HepG2 (cell line): ENCODE results near the gene DNAJB12. TPM values are rescaled to one million over a fixed set of nuclear protein-coding genes. Genes with fewer than 3 reads are reported as not detected.

Source experiments
- AKAP8 ChIP-seq: sonication (generic); formaldehyde crosslinking; IDR thresholded peaks from 2 replicates; pipeline ENCODE4 v1.5.1; 2020; ENCODE audit warnings: mild to moderate bottlenecking, missing genetic modification reagents
- HNF4G ChIP-seq, 2 experiments: sonication (generic) in 1 of 2; formaldehyde crosslinking in 1 of 2; IDR thresholded peaks; 2 replicates each; pipeline versions ENCODE4 v1.4.0 to v1.6.1; 2011 to 2020; ENCODE audit warnings: borderline replicate concordance in 2 of 2, low read depth in 2 of 2, mild to moderate bottlenecking in 2 of 2, low read length in 1 of 2, missing genetic modification reagents in 1 of 2, moderate library complexity in 1 of 2
- SMARCE1 ChIP-seq: fragments of 450-650 bp; IDR thresholded peaks from 2 replicates; pipeline ENCODE4 v1.6.1; 2017; ENCODE audit warnings: borderline replicate concordance
- YEATS4 ChIP-seq: sonication (generic); formaldehyde crosslinking; IDR thresholded peaks from 2 replicates; pipeline ENCODE4 v1.4.0; 2020; ENCODE audit warnings: missing genetic modification reagents, borderline replicate concordance
- ZC3H4 ChIP-seq: sonication (generic); formaldehyde crosslinking; IDR thresholded peaks from 2 replicates; pipeline ENCODE4 v1.4.0; 2020; ENCODE audit warnings: missing genetic modification reagents, borderline replicate concordance
- polyA plus RNA-seq, 8 experiments: library from polyadenylated mRNA; depleted of rRNA in 3 of 8; stranded (reverse) in 7 of 8; unstranded in 1 of 8; fragments of >200 nt; fragmentation: Illumina TruSeq in 4 of 8; extraction: Trizol in 4 of 8; gene quantifications; 2 replicates each; pipeline versions ENCODE4 v1.2.1 to v1.2.3, GENCODE V29; 2011 to 2016; ENCODE audit warnings: low read depth in 4 of 8, missing spikeins in 1 of 8, mixed read lengths in 1 of 8; ENCODE audit not compliant: insufficient read depth in 1 of 8
- total RNA-seq, 5 experiments: library from RNA; depleted of rRNA; stranded (reverse); fragments of >200 nt; fragmentation: Illumina TruSeq; extraction: Trizol; gene quantifications; 2 replicates each; pipeline ENCODE4 v1.2.3, GENCODE V29; 2016; ENCODE audit warnings: low read depth in 1 of 5
- TF ChIP-seq, protein P1 (sequence below): sonication (generic); formaldehyde crosslinking; IDR thresholded peaks from 2 replicates; pipeline ENCODE4 v1.5.0; 2020; ENCODE audit warnings: mild to moderate bottlenecking, low read depth, missing genetic modification reagents, borderline replicate concordance
- TF ChIP-seq, protein P2 (sequence below): sonication (generic); formaldehyde crosslinking; IDR thresholded peaks from 2 replicates; pipeline ENCODE4 v1.9.0; 2022; ENCODE audit warnings: low read depth, missing genetic modification reagents
- TF ChIP-seq, protein P3 (sequence below): sonication (generic); formaldehyde crosslinking; IDR thresholded peaks from 2 replicates; pipeline ENCODE4 v1.8.1; 2023; ENCODE audit warnings: mild to moderate bottlenecking, missing genetic modification reagents
- TF ChIP-seq, protein P4 (sequence below): IDR thresholded peaks from 2 replicates; pipeline ENCODE4 v1.6.1; 2016; ENCODE audit warnings: low read depth, control low read depth
- TF ChIP-seq, protein P5 (sequence below): sonication (generic); formaldehyde crosslinking; IDR thresholded peaks from 2 replicates; pipeline ENCODE4 v1.5.1; 2020; ENCODE audit warnings: missing genetic modification reagents, mild to moderate bottlenecking, borderline replicate concordance
- TF ChIP-seq, protein P6 (sequence below): sonication (generic); formaldehyde crosslinking; IDR thresholded peaks from 2 replicates; pipeline ENCODE4 v1.4.0; 2020; ENCODE audit warnings: mild to moderate bottlenecking, missing genetic modification reagents, borderline replicate concordance

DNAJB12 gene
- total and polyA plus RNA-seq, 2 of the 13 experiments (the other 11 are each of a cell fraction or from before 2014, with no cell fraction given) = 10.8 to 18.2 TPM

DNA sequence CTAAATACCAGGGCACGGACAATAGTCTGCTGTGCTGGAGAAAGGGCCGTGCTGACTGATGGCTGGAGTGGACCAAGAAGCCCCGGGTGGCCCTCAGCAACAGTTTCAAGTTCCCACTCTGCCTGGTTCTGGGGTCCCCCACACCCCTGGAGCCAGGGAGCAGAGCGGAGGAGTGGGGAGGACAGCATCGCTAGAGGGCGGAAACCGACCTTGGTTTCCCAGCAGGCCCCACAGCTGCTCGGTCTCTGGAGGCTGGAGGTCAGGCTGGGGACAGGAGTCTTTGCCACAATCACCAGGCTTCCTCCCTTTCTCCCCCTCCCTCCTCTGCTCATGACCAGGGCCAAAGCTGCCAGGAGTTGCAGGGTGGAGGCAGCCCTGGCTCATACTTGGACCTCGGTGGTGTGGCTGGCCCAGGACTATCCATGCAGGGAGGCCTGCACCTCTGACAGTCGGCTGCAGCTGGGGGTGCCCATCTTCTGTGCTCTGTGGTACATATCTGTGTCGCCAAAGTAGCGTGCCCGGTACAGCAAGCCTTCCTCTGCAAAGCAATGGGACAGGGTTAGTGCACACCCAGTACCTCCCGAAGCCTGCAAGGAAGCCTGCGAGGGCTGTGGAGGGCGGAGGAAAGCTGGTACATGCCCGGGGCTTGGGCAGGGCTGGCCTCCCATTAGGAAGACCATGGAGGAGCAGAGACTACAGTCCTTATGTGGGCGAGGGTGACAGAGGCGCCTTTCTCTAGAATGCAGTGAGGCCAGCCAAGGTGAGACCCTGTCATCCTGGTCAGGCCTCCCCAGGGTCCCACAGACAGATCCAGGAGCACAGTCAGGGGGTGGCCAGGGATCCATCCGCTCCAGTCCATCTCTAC is 19.1 kb downstream of the DNAJB12 start (continued):
- TF ChIP-seq, protein P1, sequence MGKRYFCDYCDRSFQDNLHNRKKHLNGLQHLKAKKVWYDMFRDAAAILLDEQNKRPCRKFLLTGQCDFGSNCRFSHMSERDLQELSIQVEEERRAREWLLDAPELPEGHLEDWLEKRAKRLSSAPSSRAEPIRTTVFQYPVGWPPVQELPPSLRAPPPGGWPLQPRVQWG (CRISPR knock-in tag) = no peak
- TF ChIP-seq, protein P2, sequence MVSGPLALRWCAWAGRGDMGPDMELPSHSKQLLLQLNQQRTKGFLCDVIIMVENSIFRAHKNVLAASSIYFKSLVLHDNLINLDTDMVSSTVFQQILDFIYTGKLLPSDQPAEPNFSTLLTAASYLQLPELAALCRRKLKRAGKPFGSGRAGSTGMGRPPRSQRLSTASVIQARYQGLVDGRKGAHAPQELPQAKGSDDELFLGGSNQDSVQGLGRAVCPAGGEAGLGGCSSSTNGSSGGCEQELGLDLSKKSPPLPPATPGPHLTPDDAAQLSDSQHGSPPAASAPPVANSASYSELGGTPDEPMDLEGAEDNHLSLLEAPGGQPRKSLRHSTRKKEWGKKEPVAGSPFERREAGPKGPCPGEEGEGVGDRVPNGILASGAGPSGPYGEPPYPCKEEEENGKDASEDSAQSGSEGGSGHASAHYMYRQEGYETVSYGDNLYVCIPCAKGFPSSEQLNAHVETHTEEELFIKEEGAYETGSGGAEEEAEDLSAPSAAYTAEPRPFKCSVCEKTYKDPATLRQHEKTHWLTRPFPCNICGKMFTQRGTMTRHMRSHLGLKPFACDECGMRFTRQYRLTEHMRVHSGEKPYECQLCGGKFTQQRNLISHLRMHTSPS = no peak
- TF ChIP-seq, protein P3, sequence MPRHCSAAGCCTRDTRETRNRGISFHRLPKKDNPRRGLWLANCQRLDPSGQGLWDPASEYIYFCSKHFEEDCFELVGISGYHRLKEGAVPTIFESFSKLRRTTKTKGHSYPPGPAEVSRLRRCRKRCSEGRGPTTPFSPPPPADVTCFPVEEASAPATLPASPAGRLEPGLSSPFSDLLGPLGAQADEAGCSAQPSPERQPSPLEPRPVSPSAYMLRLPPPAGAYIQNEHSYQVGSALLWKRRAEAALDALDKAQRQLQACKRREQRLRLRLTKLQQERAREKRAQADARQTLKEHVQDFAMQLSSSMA (CRISPR knock-in tag) = no peak
- TF ChIP-seq HNF4G (IDR thresholded peaks at IDR 0.05; ENCODE audit: borderline replicate concordance, low read depth, low read length) (no peak), HNF4G (CRISPR knock-in tag; IDR thresholded peaks at IDR 0.05; ENCODE audit: borderline replicate concordance, low read depth) (0 out of 2 replicates have a peak, but pooled peaks have one; percentile 5), ZC3H4 (CRISPR knock-in tag) (no peak), SMARCE1 (no peak), YEATS4 (CRISPR knock-in tag) (no peak; the same call in 1 of the 2 replicates), AKAP8 (CRISPR knock-in tag) (no peak)
- TF ChIP-seq, protein P4, sequence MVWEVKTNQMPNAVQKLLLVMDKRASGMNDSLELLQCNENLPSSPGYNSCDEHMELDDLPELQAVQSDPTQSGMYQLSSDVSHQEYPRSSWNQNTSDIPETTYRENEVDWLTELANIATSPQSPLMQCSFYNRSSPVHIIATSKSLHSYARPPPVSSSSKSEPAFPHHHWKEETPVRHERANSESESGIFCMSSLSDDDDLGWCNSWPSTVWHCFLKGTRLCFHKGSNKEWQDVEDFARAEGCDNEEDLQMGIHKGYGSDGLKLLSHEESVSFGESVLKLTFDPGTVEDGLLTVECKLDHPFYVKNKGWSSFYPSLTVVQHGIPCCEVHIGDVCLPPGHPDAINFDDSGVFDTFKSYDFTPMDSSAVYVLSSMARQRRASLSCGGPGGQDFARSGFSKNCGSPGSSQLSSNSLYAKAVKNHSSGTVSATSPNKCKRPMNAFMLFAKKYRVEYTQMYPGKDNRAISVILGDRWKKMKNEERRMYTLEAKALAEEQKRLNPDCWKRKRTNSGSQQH (CRISPR knock-in tag) = no peak
- TF ChIP-seq, protein P5, sequence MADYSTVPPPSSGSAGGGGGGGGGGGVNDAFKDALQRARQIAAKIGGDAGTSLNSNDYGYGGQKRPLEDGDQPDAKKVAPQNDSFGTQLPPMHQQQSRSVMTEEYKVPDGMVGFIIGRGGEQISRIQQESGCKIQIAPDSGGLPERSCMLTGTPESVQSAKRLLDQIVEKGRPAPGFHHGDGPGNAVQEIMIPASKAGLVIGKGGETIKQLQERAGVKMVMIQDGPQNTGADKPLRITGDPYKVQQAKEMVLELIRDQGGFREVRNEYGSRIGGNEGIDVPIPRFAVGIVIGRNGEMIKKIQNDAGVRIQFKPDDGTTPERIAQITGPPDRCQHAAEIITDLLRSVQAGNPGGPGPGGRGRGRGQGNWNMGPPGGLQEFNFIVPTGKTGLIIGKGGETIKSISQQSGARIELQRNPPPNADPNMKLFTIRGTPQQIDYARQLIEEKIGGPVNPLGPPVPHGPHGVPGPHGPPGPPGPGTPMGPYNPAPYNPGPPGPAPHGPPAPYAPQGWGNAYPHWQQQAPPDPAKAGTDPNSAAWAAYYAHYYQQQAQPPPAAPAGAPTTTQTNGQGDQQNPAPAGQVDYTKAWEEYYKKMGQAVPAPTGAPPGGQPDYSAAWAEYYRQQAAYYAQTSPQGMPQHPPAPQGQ (CRISPR knock-in tag) = no peak
- TF ChIP-seq, protein P6, sequence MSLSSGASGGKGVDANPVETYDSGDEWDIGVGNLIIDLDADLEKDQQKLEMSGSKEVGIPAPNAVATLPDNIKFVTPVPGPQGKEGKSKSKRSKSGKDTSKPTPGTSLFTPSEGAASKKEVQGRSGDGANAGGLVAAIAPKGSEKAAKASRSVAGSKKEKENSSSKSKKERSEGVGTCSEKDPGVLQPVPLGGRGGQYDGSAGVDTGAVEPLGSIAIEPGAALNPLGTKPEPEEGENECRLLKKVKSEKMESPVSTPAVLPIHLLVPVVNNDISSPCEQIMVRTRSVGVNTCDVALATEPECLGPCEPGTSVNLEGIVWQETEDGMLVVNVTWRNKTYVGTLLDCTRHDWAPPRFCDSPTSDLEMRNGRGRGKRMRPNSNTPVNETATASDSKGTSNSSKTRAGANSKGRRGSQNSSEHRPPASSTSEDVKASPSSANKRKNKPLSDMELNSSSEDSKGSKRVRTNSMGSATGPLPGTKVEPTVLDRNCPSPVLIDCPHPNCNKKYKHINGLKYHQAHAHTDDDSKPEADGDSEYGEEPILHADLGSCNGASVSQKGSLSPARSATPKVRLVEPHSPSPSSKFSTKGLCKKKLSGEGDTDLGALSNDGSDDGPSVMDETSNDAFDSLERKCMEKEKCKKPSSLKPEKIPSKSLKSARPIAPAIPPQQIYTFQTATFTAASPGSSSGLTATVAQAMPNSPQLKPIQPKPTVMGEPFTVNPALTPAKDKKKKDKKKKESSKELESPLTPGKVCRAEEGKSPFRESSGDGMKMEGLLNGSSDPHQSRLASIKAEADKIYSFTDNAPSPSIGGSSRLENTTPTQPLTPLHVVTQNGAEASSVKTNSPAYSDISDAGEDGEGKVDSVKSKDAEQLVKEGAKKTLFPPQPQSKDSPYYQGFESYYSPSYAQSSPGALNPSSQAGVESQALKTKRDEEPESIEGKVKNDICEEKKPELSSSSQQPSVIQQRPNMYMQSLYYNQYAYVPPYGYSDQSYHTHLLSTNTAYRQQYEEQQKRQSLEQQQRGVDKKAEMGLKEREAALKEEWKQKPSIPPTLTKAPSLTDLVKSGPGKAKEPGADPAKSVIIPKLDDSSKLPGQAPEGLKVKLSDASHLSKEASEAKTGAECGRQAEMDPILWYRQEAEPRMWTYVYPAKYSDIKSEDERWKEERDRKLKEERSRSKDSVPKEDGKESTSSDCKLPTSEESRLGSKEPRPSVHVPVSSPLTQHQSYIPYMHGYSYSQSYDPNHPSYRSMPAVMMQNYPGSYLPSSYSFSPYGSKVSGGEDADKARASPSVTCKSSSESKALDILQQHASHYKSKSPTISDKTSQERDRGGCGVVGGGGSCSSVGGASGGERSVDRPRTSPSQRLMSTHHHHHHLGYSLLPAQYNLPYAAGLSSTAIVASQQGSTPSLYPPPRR (CRISPR knock-in tag) = no peak
